DOHH2 (cell line): ENCODE results near the gene KIAA1958.

Source experiments
- EZH2phosphoT487 ChIP-seq: fragments of 200-600 bp; sonication (generic); IDR thresholded peaks from 2 replicates; pipeline ENCODE4 v1.6.1; 2017; ENCODE audit warnings: borderline replicate concordance, mild to moderate bottlenecking, antibody characterized with exemption, low read length, moderate library complexity, mixed read lengths
- TF ChIP-seq, protein P1 (sequence below): fragments of 200-600 bp; sonication (generic); IDR thresholded peaks from one replicate; pipeline ENCODE4 v1.5.1; 2014; ENCODE audit warnings: antibody characterized with exemption, mild to moderate bottlenecking, low read depth, low read length; ENCODE audit not compliant: poor library complexity, severe bottlenecking

DNA sequence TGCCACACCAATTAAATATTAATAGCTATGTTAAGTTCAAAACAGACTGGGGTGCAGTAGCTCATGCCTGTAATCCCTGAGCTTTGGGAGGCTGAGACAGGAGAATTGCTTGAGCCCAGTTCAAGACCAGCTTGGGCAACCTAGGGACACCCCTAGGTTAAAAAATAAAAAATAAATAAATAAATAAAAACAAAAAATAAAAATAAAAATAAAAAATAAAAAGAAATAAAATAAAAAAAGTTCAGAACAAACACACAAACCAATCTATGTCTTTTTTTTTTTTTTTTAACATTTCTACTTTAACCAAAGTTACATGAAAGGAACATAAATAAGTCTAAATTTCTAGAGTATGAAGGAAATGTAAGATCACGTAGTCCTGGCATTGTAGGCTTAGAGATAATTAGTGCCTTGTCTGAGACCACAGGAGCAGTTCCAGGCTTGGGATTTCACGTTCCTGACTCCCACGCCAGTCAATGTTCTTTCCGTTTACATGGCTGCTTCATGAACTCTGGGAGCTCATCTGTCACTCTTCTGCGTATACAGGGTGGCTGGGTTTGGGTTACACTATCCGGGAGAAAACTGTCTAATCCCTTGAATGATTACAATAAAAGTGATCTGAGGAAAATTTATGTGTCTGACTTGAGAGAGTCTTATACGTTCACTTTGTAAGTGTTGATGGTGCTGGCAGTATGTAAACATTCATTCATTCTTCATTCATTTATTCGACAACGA lies 85.2 kb downstream of the KIAA1958 start:
- TF ChIP-seq, protein P1, sequence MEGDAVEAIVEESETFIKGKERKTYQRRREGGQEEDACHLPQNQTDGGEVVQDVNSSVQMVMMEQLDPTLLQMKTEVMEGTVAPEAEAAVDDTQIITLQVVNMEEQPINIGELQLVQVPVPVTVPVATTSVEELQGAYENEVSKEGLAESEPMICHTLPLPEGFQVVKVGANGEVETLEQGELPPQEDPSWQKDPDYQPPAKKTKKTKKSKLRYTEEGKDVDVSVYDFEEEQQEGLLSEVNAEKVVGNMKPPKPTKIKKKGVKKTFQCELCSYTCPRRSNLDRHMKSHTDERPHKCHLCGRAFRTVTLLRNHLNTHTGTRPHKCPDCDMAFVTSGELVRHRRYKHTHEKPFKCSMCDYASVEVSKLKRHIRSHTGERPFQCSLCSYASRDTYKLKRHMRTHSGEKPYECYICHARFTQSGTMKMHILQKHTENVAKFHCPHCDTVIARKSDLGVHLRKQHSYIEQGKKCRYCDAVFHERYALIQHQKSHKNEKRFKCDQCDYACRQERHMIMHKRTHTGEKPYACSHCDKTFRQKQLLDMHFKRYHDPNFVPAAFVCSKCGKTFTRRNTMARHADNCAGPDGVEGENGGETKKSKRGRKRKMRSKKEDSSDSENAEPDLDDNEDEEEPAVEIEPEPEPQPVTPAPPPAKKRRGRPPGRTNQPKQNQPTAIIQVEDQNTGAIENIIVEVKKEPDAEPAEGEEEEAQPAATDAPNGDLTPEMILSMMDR = no peak
- no peak for TF ChIP-seq EZH2phosphoT487
